Liver (tissue), 9 donors: ENCODE results near the gene TMEM178B. TPM values are rescaled to one million over a fixed set of nuclear protein-coding genes. Genes with fewer than 3 reads are reported as not detected.

Experiments used
- DNase-seq: peaks from one replicate; pipeline ENCODE4 v3.0.0-alpha.2; 2017; ENCODE audit warnings: low spot score
- H3K27ac ChIP-seq, 2 donors: one replicate each; pipeline ENCODE4 v1.7.0; 2013; ENCODE audit warnings: inconsistent platforms in 2 of 2, low read length in 2 of 2, control low read depth in 1 of 2, low read depth in 1 of 2, mild to moderate bottlenecking in 1 of 2
- H3K27me3 ChIP-seq, 4 donors: one replicate each; pipeline versions ENCODE4 v1.6.1 to v1.7.0; 2013; ENCODE audit warnings: low read length in 3 of 4, inconsistent platforms in 1 of 4, mild to moderate bottlenecking in 1 of 4, moderate library complexity in 1 of 4; ENCODE audit not compliant: control insufficient read depth in 4 of 4, insufficient read depth in 4 of 4
- H3K36me3 ChIP-seq, 4 donors: one replicate each; pipeline versions ENCODE4 v1.6.1 to v1.7.0; 2013; ENCODE audit warnings: low read length in 3 of 4, mild to moderate bottlenecking in 3 of 4, low read depth in 1 of 4, moderate library complexity in 1 of 4; ENCODE audit not compliant: control insufficient read depth in 4 of 4, insufficient read depth in 3 of 4
- H3K4me1 ChIP-seq, 4 donors: one replicate each; pipeline versions ENCODE4 v1.6.1 to v1.7.0; 2013; ENCODE audit warnings: low read length in 3 of 4, mild to moderate bottlenecking in 3 of 4, moderate library complexity in 1 of 4; ENCODE audit not compliant: control insufficient read depth in 4 of 4, insufficient read depth in 4 of 4
- H3K4me3 ChIP-seq, 3 donors: one replicate each; pipeline versions ENCODE4 v1.6.1 to v1.7.0; 2013; ENCODE audit warnings: low read length in 3 of 3, control low read depth in 1 of 3, low read depth in 1 of 3, mild to moderate bottlenecking in 1 of 3
- H3K9ac ChIP-seq, 2 donors: one replicate each; pipeline ENCODE4 v1.7.0; 2013; ENCODE audit warnings: low read length in 2 of 2, mild to moderate bottlenecking in 2 of 2, moderate library complexity in 2 of 2, control low read depth in 1 of 2, low read depth in 1 of 2
- H3K9me3 ChIP-seq, 4 donors: one replicate each; pipeline versions ENCODE4 v1.6.1 to v1.7.0; 2013; ENCODE audit warnings: low read length in 3 of 4; ENCODE audit not compliant: control insufficient read depth in 4 of 4
- ATF3 ChIP-seq: IDR thresholded peaks from 2 replicates; pipeline ENCODE4 v1.6.1; 2016; ENCODE audit warnings: antibody characterized with exemption
- EGR1 ChIP-seq, 2 donors: IDR thresholded peaks; 2 replicates each; pipeline ENCODE4 v1.6.1; 2016 to 2018; ENCODE audit warnings: antibody characterized with exemption in 2 of 2, low read depth in 2 of 2
- FOXA1 ChIP-seq: IDR thresholded peaks from 2 replicates; pipeline ENCODE4 v1.6.1; 2016; ENCODE audit warnings: antibody characterized with exemption
- FOXA2 ChIP-seq: IDR thresholded peaks from 2 replicates; pipeline ENCODE4 v1.6.1; 2016; ENCODE audit warnings: antibody characterized with exemption
- GABPA ChIP-seq, 2 donors: IDR thresholded peaks in 1 of 2; conservative IDR thresholded peaks in 1 of 2; 2 replicates each; pipeline ENCODE4 v1.6.1; 2016; ENCODE audit warnings: antibody characterized with exemption in 2 of 2, mild to moderate bottlenecking in 1 of 2, moderate library complexity in 1 of 2
- HNF4A ChIP-seq, 2 donors: conservative IDR thresholded peaks; 2 replicates each; pipeline ENCODE4 v1.6.1; 2016; ENCODE audit warnings: antibody characterized with exemption in 2 of 2, mild to moderate bottlenecking in 2 of 2
- HNF4G ChIP-seq: IDR thresholded peaks from 2 replicates; pipeline ENCODE4 v1.6.1; 2016; ENCODE audit warnings: antibody characterized with exemption
- JUND ChIP-seq, 2 donors: IDR thresholded peaks; 2 replicates each; pipeline ENCODE4 v1.6.1; 2016; ENCODE audit warnings: antibody characterized with exemption in 2 of 2
- NR2F2 ChIP-seq: IDR thresholded peaks from 2 replicates; pipeline ENCODE4 v1.6.1; 2016; ENCODE audit warnings: antibody characterized with exemption
- RAD21 ChIP-seq, 2 donors: IDR thresholded peaks; 2 replicates each; pipeline ENCODE4 v1.6.1; 2016; ENCODE audit warnings: antibody characterized with exemption in 2 of 2, mild to moderate bottlenecking in 2 of 2
- REST ChIP-seq: IDR thresholded peaks from 2 replicates; pipeline ENCODE4 v1.6.1; 2016; ENCODE audit warnings: antibody characterized with exemption, mild to moderate bottlenecking
- RXRA ChIP-seq, 2 donors: IDR thresholded peaks; 2 replicates each; pipeline ENCODE4 v1.6.1; 2017 to 2018; ENCODE audit warnings: antibody characterized with exemption in 2 of 2, mild to moderate bottlenecking in 1 of 2
- SP1 ChIP-seq: IDR thresholded peaks from 2 replicates; pipeline ENCODE4 v1.6.1; 2018; ENCODE audit warnings: antibody characterized with exemption, mild to moderate bottlenecking
- TAF1 ChIP-seq: conservative IDR thresholded peaks from 2 replicates; pipeline ENCODE4 v1.6.1; 2016; ENCODE audit warnings: antibody characterized with exemption, mild to moderate bottlenecking
- YY1 ChIP-seq: IDR thresholded peaks from 2 replicates; pipeline ENCODE4 v1.6.1; 2016; ENCODE audit warnings: antibody characterized with exemption, mild to moderate bottlenecking
- ZBTB33 ChIP-seq: IDR thresholded peaks from 2 replicates; pipeline ENCODE4 v1.6.1; 2016; ENCODE audit warnings: antibody characterized with exemption
- WGBS: extraction: QIAGEN DNeasy Blood & Tissue Kit; methylation state at CpG from one replicate; pipeline ENCODE4 v1.1.7; 2013; 5-methylcytosine and 5-hydroxymethylcytosine counted together
- polyA plus RNA-seq, 2 donors: library from polyadenylated mRNA; stranded (reverse) in 1 of 2; unstranded in 1 of 2; fragments of 200-250 nt in 1 of 2; fragments of >200 nt in 1 of 2; fragmentation: Nextera tagmentation in 1 of 2; extraction: Ambion mirVana in 1 of 2; gene quantifications; one replicate each; pipeline versions ENCODE4 v1.2.1 to v1.2.3, GENCODE V29; 2013 to 2015
- total RNA-seq, 2 donors: library from RNA; depleted of rRNA; stranded (reverse); fragments of >200 nt; gene quantifications; one replicate each; pipeline ENCODE4 v1.2.3, GENCODE V29; 2014
- TF ChIP-seq, protein P1 (sequence below): IDR thresholded peaks from 2 replicates; pipeline ENCODE4 v1.6.1; 2016; ENCODE audit warnings: antibody characterized with exemption
- donor health status: healthy.
- donor health status: healthy.
- donor health status: healthy.
- donor health status: healthy.
- donor health status: healthy.

Gene TMEM178B
- total and polyA plus RNA-seq, 4 donors = under 0.01 to 0.02 (median under 0.01) TPM; not detected in 1

DNA sequence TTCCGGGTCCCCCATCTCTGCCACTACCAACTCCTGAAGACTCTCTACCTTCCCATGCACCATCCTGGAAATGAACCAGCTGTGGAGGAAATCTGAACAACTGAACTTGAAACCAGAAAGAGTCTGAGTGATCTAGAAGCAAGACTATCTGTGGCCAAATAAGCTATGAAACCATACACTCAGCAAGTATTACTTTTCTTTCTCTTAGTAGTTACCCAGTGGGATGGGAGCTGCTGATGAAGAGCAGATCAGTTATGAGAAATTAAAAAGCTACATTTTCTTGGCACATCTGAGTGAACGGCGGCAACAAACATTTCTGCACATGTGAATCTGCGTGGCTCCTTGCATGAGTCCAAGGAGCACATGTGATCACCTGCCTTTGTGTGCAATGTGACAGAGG, 445.8 kb downstream of the TMEM178B start:
- TF ChIP-seq JUND (IDR thresholded peaks at IDR 0.05) (no peak), FOXA2 (no peak), ZBTB33 (no peak), HNF4G (no peak), GABPA (IDR thresholded peaks at IDR 0.05 in 1 of 2, conservative IDR thresholded peaks at IDR 0.05 in 1 of 2) (no peak), TAF1 (no peak), NR2F2 (no peak), RAD21 (IDR thresholded peaks at IDR 0.05) (no peak), ATF3 (no peak), HNF4A (conservative IDR thresholded peaks at IDR 0.05) (no peak), REST (no peak), SP1 (no peak)
- TF ChIP-seq, protein P1, sequence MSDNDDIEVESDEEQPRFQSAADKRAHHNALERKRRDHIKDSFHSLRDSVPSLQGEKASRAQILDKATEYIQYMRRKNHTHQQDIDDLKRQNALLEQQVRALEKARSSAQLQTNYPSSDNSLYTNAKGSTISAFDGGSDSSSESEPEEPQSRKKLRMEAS = no peak
- Histone ChIP-seq H3K4me1 (no peaks in the 10 kb centered on the region), H3K27ac (no peak overlapping the region), H3K9ac (no peak overlapping the region), H3K4me3 (no peak overlapping the region), H3K36me3 (no peaks in the 10 kb centered on the region), H3K9me3 (no peaks in the 10 kb centered on the region), H3K27me3 (peaks cover 0 to 2% (median 0%) of the 10 kb centered on the region in 4 donors)
- WGBS = 94% methylated on average over 4 of the region's 4 CpGs
- no peak for DNase-seq

GRCh38 chr7:141522657-141523342, 448.9 kb downstream of the TMEM178B start:
- Histone ChIP-seq H3K9ac (no peak overlapping the region), H3K9me3 (no peaks in the 10 kb centered on the region), H3K36me3 (no peaks in the 10 kb centered on the region), H3K4me3 (no peak overlapping the region), H3K27me3 (no peaks in the 10 kb centered on the region), H3K27ac (no peak overlapping the region), H3K4me1 (no peaks in the 10 kb centered on the region)
- DNase-seq = no peak
- TF ChIP-seq YY1 (no peak), RXRA (IDR thresholded peaks at IDR 0.05) (no peak), FOXA1 (no peak), EGR1 (IDR thresholded peaks at IDR 0.05; ENCODE audit: low read depth in 2 of 2) (no peak), ATF3 (no peak), JUND (IDR thresholded peaks at IDR 0.05) (no peak), FOXA2 (no peak), GABPA (IDR thresholded peaks at IDR 0.05 in 1 of 2, conservative IDR thresholded peaks at IDR 0.05 in 1 of 2) (no peak), REST (no peak), TAF1 (no peak)
- TF ChIP-seq, protein P1 = no peak
- WGBS = 78% methylated on average over 3 of the region's 3 CpGs
